CD4-positive, alpha-beta T cell treated with Interleukin-10 for 1 hour (primary cell): ENCODE results near the gene COX5B.
"Not testable (repeated sequence)": the region's sequence is repeated elsewhere in the genome, so short reads cannot be mapped to it uniquely, and the experiment has no call there.

ENCODE experiments used
- DNase-seq: peaks from one replicate; pipeline ENCODE4 v3.0.0-alpha.2; 2020

The COX5B gene

GRCh38 chr2:97645695-97646629 is at the start of gene COX5B:
TSS of gene COX5B (plus strand) at chr2:97646062. CDS start at chr2:97646087, 25 bp downstream.
- DNase-seq, result peak; percentile 98

DNA sequence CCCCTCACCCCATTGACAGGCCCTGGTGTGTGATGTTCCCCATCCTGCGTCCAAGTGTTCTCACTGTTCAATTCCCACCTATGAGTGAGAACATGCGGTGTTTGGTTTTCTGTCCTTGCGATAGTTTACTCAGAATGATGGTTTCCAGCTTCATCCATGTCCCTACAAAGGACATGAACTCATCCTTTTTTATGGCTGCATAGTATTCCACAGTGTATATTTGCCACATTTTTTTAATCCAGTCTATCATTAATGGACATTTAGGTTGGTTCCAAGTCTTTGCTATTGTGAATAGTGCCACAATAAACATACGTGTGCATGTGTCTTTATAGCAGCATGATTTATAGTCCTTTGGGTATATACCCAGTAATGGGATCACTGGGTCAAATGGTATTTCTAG is 49.7 kb upstream of the COX5B start:
- DNase-seq, result not testable (repeated sequence)

DNA sequence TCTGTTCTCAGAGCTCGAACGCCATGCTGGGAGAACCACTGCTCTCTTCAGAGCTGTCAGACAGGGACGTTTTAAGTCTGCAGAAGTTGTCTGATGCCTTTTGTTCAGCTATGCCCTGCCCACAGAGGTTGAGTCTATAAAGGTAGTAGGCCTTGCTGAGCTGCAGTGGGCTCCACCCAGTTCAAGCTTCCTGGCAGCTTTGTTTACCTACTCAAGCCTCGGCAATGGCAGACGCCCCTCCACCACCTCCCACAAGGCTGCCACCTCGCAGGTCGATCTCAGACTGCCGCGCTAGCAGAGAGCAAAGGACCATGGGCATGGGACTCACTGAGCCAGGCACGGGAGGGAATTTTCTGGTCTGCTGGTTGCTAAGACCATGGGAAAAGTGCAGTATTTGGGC is 44.3 kb upstream of the COX5B start:
- not testable (repeated sequence) for DNase-seq

DNA sequence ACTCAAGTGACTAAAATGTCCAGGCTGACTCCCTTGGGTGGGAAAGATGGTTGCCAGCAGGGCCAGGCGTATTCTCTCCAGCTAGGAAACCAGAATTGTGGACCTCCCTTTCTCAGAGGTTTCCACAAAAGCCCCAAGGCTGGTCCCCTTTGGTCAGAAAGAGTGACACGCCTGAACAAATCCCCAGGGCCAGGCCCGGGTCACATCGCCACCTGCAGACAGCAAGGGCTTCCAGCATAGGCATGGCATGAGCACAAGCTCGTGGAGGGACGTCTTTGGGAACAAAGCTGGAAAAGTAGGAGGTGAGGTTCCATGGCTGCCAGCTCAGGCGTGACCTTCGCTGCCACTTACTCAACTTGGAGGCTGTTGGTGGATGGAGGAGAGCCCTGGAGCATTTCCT is 40.8 kb upstream of the COX5B start:
- DNase-seq, result not testable (repeated sequence)

- not testable (repeated sequence) for DNase-seq
These were observed 40.1 kb upstream of the COX5B start for GRCh38 chr2:97605524-97606339.

- DNase-seq, result not testable (repeated sequence)
These were observed 37.1 kb upstream of the COX5B start for GRCh38 chr2:97608745-97609144.

DNA sequence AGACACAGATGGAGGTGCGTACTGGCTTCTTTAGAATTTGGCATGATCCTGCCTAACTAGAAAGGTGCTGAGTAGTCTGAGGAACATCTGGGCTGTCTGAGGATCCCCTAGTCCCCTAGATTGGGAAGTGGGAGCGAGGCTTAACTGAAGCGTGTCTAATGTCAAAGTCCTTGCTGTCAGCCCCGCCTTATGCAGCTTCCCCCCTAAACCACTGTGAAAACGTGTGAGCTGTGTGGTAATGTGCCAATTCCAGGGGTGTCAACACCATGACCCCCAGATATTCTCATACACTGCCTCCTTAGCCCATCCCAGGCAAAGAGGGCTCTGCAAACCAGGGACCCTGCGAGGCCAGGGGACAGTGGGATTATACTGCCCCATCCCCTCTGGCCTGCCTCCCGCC is 34.0 kb upstream of the COX5B start:
- not testable (repeated sequence) for DNase-seq

DNA sequence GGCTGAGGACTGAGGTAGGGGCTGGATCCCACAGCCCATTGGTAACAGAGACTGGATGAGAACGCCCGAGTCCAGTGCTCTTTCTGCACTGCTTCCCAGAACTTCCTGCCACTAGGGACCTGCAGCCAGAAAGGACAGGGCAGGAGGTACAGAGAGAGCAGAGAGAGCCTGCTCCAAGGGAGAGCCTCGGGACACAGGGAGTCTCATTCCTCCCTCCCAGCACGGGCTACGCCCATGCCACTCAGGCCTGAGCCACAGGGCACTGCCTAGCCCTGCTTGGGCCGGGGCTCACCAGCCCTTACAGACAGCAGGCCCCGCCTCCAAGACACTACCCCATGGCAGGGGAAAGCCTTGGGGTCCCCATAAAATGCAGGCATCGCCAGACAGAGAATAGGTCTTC is 30.1 kb upstream of the COX5B start:
- DNase-seq, result not testable (repeated sequence)

DNA sequence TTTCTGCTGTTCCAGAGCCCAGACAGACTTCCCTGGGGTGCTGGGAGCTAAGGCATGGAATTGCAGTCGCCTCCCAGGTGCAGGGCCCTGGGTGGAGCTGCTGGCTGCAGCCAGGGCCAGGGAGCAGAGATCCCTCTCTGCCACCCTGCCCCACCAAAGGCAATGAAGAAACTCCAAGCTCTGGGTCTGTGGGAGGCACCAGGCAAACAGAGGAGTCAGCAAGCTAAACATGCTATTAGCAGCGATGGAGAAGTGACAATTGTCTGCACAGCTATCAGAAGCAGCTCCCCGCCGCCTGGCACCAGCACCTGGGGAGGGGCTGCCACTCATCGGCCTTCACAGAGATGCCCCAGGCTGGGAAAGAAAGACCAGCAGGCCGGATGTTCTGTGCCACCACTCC is 28.0 kb upstream of the COX5B start:
- no peak for DNase-seq

DNA sequence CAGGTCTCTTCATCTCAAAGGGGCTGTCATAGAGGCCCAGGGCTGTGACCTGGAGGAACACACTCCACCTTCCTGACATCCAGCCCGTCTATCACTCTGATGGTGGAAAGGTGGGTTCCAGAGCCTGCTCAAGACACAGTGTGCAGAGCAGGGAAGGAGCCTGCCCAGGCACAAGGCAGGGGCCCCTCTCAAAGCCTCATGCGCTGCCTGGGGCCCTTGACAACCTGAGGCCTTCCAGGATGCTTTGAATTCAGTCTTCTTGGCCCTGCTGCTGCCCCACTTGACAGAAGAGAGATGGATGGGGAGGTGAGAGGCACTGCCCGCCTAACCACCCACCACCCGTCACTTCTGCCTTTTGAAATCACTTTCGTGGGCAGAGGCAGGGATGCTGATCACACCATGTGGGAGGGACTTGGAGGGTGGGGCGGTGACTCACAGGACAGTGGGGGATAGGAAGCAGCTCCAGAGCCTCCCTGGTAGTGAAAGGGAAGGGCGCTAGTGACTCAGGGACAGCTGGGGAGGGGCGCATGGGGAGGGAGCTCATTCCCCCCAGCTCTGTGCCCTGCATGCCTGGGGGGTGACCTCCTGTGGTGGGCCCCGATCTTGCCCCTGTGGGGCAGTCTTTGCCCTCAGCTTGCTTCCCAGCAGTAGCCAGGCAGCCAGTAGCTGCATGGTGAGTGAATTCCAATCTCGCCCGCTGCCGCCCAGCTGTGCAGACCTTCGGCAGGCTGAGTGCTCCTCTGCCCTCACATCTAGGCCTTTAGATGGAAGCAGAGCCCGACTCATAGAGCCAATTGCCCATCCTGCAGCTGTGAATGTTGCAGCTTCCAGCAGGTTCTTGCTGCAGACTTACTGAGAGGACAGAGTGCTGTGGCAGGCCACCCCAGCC is 26.7 kb upstream of the COX5B start:
- not testable (repeated sequence) for DNase-seq

DNA sequence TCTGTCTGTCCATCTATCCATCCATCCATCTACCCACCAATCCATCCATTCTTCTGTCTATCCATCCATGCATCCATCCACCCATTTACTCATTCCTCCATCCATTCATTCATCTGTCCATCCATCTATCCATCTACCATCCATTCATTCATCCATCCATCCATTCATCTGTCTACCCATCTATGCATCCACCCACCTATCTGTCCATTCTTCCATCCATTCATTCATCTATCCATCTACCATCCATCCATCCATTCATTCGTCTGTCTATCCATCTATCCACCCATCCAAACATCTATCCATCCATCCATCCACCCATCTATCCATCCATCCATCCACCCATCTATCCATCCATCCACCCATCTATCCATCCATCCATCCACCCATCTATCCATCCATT is 25.4 kb upstream of the COX5B start:
- not testable (repeated sequence) for DNase-seq

DNA sequence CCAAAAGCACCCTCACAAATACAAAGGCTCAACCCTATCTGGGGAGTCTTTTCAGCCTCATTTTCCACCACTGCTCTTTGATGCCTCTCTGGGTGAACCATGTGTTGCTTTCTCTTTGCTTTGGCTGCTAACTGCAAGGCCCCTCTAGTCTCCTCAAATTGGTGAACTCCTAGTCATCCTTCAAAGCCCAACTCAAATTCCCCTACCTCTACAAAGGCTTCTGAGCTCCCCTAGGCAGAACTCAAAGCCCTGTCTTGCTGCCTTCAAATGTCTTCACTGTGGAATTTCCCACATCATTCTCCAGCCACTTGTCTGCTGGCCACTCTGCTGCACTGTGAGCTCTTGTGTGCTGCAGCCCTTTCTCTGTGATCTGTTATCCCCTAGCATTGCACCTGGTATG is 22.9 kb upstream of the COX5B start:
- not testable (repeated sequence) for DNase-seq

DNA sequence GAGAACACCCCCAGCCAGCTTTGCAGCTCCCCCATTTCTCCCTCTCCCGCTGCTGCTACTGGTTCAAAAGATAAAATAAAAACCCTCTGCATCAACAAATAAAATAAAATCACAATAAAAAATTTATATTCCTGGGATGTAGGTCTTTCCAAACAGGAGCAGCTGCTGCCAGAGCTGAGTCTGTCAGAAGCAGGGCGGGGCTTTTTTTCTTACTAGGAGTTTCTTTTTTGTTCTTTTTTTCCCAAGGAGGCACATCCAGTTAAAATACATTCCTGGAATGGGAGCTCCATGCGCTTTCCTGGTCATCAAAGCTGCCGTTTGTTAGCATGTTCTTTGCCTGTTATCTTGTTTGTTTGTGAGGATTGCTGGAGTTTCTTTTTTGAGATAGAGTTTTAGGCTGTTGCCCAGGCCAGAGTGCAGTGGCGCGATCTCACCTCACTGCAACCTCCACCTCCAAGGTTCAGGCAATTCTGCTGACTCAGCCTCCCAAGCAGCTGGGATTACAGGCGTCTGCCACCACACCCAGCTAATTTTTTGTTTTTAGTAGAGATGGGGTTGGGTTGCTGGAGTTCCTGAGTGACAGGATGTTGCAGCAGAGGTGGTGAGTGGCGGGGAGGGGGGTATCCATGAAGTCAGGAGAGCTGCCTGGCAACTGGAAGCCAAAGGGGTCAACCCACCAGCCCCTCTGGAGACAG is 20.4 kb upstream of the COX5B start:
- DNase-seq, result not testable (repeated sequence)

DNA sequence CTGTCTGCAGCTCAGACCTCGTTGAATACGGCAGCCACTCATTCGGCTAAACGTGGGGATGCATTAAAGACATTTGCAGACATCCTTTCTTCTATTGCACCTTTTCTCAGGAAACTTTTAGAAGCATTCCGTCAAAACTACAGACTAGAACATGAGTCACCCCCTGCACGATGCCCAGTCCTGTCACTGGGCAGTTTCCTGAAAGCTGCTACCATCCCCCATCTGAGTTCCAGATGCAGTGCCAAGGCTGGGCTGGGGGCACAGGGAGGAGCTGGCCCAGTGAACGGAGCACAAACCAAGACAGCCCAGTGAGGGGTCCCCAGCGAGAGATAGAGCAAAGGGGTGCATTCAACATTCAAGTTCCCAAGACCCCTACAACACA is 19.8 kb upstream of the COX5B start:
- DNase-seq, result not testable (repeated sequence)

- no peak for DNase-seq
These were observed 1.7 kb upstream of the COX5B start for GRCh38 chr2:97644023-97644717.

- no peak for DNase-seq
These were observed 659 bp upstream of the COX5B start for GRCh38 chr2:97645112-97645694.

GRCh38 chr2:97646977-97647376 is 1.1 kb downstream of the COX5B start:
- no peak for DNase-seq

DNA sequence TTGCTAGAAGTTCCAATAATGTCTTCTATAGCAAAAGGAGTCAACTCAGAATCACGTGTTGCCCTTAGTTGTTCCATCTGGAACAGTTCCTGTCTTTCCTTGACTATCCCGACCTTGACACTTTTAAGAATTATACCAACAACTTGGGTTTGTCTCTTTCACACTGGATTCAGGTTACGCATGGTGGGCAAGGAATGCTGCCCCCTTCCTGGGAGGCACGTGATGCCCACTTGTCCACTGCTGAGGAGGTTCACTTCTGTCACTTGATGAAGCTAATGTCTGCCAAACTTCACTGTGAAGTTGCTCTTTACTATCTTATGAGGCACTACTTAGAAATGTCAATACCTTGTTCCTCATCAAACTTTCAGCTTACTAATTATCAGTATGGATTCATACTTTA is 5.3 kb downstream of the COX5B start:
- DNase-seq, result no peak

DNA sequence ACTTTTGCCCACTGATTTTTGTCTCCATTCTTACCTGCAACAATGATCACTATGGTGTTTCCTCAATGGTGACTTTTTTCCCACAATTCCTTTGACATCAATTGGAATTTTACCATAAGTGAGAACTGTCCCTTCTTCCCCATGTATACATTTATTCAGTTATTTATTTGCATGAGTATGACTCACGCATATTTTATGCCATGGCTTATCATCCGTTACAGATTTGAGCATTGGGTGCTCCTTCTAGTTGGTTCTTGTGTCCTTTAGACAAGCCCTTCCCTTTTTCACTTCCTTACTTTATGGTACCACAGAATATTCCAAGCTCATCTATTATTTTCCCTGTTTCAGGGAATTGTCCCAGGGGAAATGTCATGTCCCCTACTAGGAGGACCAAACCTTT is 7.6 kb downstream of the COX5B start:
- no peak for DNase-seq

- DNase-seq, result no peak
These were observed 8.0 kb downstream of the COX5B start for GRCh38 chr2:97653874-97654273.

DNA sequence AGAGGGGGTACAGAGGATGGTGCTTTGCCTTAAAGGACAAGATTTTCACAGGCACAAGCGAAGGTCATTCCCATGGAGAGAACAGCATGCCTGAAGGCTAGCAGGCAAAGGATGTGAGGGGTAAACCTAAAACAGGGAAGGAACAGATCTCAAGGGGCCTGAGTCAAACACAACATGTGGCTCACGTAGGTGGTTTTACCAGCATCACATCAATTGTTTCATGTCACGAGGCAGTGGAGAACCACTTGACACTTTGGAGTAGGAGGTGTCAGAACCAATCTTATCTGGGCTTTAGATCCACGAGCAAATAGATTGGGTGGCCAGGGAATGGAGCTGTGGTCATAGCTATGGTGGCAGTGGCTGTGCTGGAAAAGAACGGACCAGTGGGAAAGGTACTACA is 8.4 kb downstream of the COX5B start:
- DNase-seq, result no peak
